Measurements from ENCODE around the gene TMEM181.
A peak's percentile ranks its signal among the peaks of the same experiment; 100 is the strongest.

TMEM181 gene

DNA sequence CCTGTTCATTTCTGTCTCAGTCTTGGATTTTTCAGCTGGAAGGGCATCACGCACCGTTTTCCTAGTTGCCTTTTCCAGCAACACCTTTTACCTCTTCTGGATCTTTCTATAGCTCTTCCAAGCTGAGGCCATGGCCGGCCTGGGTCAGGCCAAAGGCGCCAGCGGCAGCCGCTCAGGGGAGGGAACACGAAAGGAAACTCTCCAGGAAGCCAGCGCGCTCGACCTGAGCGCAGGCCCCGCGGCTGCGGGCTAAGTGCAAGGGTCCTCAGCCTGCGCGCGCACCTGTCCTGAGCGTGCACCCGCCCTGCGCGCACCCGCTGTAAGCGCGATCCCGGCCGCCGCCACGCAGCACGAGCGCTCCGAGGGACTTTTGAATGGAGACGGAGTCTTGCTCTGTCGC lies 43.8 kb upstream of the TMEM181 start:
- TF ChIP-seq, protein P1, sequence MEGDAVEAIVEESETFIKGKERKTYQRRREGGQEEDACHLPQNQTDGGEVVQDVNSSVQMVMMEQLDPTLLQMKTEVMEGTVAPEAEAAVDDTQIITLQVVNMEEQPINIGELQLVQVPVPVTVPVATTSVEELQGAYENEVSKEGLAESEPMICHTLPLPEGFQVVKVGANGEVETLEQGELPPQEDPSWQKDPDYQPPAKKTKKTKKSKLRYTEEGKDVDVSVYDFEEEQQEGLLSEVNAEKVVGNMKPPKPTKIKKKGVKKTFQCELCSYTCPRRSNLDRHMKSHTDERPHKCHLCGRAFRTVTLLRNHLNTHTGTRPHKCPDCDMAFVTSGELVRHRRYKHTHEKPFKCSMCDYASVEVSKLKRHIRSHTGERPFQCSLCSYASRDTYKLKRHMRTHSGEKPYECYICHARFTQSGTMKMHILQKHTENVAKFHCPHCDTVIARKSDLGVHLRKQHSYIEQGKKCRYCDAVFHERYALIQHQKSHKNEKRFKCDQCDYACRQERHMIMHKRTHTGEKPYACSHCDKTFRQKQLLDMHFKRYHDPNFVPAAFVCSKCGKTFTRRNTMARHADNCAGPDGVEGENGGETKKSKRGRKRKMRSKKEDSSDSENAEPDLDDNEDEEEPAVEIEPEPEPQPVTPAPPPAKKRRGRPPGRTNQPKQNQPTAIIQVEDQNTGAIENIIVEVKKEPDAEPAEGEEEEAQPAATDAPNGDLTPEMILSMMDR (IDR thresholded peaks at IDR 0.05; ENCODE audit: low read depth, low read length) = no peak
- TF ChIP-seq EZH2phosphoT487 (IDR thresholded peaks at IDR 0.05; ENCODE audit: low read depth) = no peak
- Histone ChIP-seq H2AFZ (ENCODE audit: low read depth, low read length) (no peak overlapping the region), H3K4me1 (ENCODE audit: low read length) (peaks cover 7% of the 10 kb centered on the region), H3K9ac (ENCODE audit: low read length) (no peak overlapping the region), H3K36me3 (replicated peaks; ENCODE audit: low read depth, low read length) (no peaks in the 10 kb centered on the region), H3K9me3 (ENCODE audit: insufficient read depth, low read length) (no peaks in the 10 kb centered on the region), H4K20me1 (ENCODE audit: insufficient read depth, low read length) (no peaks in the 10 kb centered on the region), H3K27me3 (ENCODE audit: low read depth, low read length) (no peaks in the 10 kb centered on the region), H3K27ac (ENCODE audit: low read length) (no peak overlapping the region), H3K79me2 (ENCODE audit: low read length) (no peaks in the 10 kb centered on the region), H3K4me2 (ENCODE audit: low read length) (no peak overlapping the region), H3K4me3 (ENCODE audit: low read length) (no peak overlapping the region)

DNA sequence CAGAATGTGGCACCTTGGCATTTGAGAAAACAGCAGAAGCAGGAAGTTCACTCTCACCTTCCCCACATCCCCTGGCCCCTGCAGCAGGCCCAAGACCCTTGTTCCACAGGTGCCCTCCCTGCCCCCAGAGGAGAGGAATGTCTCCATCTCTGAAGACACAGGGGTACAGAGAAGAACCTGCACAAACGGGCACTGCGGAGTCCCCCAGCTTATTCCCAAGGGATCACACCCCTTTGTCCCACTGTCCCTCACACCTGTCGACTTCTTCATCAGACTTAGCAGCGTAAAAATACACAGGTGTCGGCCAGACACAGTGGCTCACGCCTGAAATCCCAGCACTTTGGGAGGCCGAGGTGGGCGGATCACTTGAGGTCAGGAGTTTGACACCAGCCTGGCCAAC lies 42.9 kb upstream of the TMEM181 start:
- H3K4me1 ChIP-seq (ENCODE audit: low read length) = peaks cover 7% of the 10 kb centered on the region
- H2AFZ ChIP-seq (ENCODE audit: low read depth, low read length) = no peak overlapping the region
- H3K79me2 ChIP-seq (ENCODE audit: low read length) = no peaks in the 10 kb centered on the region
- H3K4me3 ChIP-seq (ENCODE audit: low read length) = no peak overlapping the region
- H3K36me3 ChIP-seq (replicated peaks; ENCODE audit: low read depth, low read length) = no peaks in the 10 kb centered on the region
- no peak for TF ChIP-seq EZH2phosphoT487 (IDR thresholded peaks at IDR 0.05; ENCODE audit: low read depth)
- TF ChIP-seq, protein P1 (IDR thresholded peaks at IDR 0.05; ENCODE audit: low read depth, low read length) = no peak
- H4K20me1 ChIP-seq (ENCODE audit: insufficient read depth, low read length) = no peaks in the 10 kb centered on the region
- H3K27ac ChIP-seq (ENCODE audit: low read length) = no peak overlapping the region
- no peaks in the 10 kb centered on the region for H3K9me3 ChIP-seq (ENCODE audit: insufficient read depth, low read length)
- H3K9ac ChIP-seq (ENCODE audit: low read length) = no peak overlapping the region
- H3K4me2 ChIP-seq (ENCODE audit: low read length) = no peak overlapping the region
- H3K27me3 ChIP-seq (ENCODE audit: low read depth, low read length) = no peaks in the 10 kb centered on the region

DNA sequence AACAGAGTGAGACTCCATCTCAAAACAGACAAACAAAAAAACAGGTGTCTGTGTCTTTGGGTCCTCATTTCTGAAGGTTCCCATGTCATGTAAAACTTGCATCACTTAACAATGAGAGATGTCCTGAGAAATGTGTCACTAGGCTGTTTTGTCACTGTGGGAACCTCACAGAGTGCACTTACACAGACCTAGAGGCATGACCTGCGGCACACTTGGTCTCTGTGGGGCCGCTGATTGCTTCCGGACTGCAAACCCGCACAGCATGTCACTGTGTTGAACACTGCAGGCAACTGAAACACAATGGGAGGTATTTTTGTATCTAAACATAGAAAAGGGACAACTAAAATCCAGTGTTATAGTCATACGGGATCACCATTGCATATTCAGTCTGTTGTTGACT lies 42.3 kb upstream of the TMEM181 start:
- Histone ChIP-seq H3K9ac (ENCODE audit: low read length) (no peak overlapping the region), H3K4me3 (ENCODE audit: low read length) (peak overlapping the region; percentile 75), H3K27me3 (ENCODE audit: low read depth, low read length) (no peaks in the 10 kb centered on the region), H3K36me3 (replicated peaks; ENCODE audit: low read depth, low read length) (no peaks in the 10 kb centered on the region), H3K79me2 (ENCODE audit: low read length) (no peaks in the 10 kb centered on the region), H3K27ac (ENCODE audit: low read length) (no peak overlapping the region), H3K4me1 (ENCODE audit: low read length) (peaks cover 7% of the 10 kb centered on the region), H4K20me1 (ENCODE audit: insufficient read depth, low read length) (no peaks in the 10 kb centered on the region), H3K4me2 (ENCODE audit: low read length) (peak overlapping the region; percentile 75), H3K9me3 (ENCODE audit: insufficient read depth, low read length) (no peaks in the 10 kb centered on the region), H2AFZ (ENCODE audit: low read depth, low read length) (no peak overlapping the region)
- no peak for TF ChIP-seq EZH2phosphoT487 (IDR thresholded peaks at IDR 0.05; ENCODE audit: low read depth)
- TF ChIP-seq, protein P1 (IDR thresholded peaks at IDR 0.05; ENCODE audit: low read depth, low read length) = no peak

DNA sequence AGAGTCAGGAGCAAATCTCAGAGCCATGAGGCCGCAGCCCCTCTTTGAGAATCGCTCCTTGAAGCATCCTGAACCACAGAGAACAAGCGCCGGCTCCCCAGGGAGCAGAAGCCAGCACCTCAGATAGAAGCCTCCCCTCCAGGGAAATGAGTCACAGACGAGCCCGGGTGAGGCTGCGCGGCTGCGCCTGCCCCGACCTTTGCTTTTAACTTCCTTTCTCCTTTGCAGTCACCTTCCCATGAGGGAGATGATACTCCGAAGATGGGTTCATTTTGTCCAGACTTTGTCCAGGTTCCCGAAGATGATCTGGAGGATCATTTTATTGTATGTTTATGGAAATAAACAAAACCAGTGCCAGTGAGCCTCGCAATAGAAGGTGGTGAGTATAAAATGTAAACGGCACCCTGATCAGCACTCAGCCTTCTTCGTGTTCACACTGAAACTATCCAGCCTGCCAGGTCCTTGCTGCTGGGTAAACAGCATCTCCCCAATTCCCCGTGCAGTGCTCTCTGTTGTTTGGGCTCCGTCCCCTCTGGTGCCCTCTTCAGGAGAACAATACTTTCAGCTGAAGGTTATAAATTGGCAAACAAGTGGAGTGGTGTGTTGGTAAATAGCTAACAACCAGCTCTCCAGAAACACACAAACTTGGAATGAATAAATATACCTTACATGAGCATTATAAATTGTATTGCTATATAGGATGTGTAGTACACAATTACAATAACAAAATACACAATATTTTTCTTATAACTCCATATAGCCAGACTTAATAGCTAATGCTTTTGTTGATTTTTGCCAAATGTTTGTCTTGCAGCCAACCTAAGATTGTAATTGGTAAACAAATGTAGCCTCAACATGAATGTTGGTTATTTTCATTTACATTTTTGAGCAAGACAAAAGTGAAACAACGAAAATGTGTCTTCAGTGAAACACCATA lies 41.4 kb upstream of the TMEM181 start:
- no peaks in the 10 kb centered on the region for H4K20me1 ChIP-seq (ENCODE audit: insufficient read depth, low read length)
- H3K36me3 ChIP-seq (replicated peaks; ENCODE audit: low read depth, low read length) = no peaks in the 10 kb centered on the region
- no peaks in the 10 kb centered on the region for H3K79me2 ChIP-seq (ENCODE audit: low read length)
- no peak overlapping the region for H3K27ac ChIP-seq (ENCODE audit: low read length)
- no peak for TF ChIP-seq EZH2phosphoT487 (IDR thresholded peaks at IDR 0.05; ENCODE audit: low read depth)
- TF ChIP-seq, protein P1 (IDR thresholded peaks at IDR 0.05; ENCODE audit: low read depth, low read length) = peak; percentile 62
- H3K4me2 ChIP-seq (ENCODE audit: low read length) = peak overlapping the region; percentile 75
- H3K9me3 ChIP-seq (ENCODE audit: insufficient read depth, low read length) = no peaks in the 10 kb centered on the region
- H2AFZ ChIP-seq (ENCODE audit: low read depth, low read length) = peak overlapping the region; percentile 39
- H3K4me3 ChIP-seq (ENCODE audit: low read length) = peak overlapping the region; percentile 75
- no peaks in the 10 kb centered on the region for H3K27me3 ChIP-seq (ENCODE audit: low read depth, low read length)
- peaks cover 7% of the 10 kb centered on the region for H3K4me1 ChIP-seq (ENCODE audit: low read length)
- H3K9ac ChIP-seq (ENCODE audit: low read length) = peak overlapping the region; percentile 48

Data from OCI-LY3 (cell line).